Hematopoietic multipotent progenitor cell (in vitro differentiated cells): Measurements from ENCODE around the gene PDZK1. TPM values are rescaled to one million over a fixed set of nuclear protein-coding genes. Genes with fewer than 3 reads are reported as not detected.
A peak's percentile ranks its signal among the peaks of the same experiment; 100 is the strongest.
"Not testable (repeated sequence)": the region's sequence is repeated elsewhere in the genome, so short reads cannot be mapped to it uniquely, and the experiment has no call there.

ENCODE experiments used
- DNase-seq, 3 donors: peaks; one replicate each; pipeline ENCODE4 v3.0.0-alpha.2; 2011 to 2015; ENCODE audit warnings: low read depth in 2 of 3, low spot score in 2 of 3
- total RNA-seq: library from RNA; depleted of rRNA; stranded (reverse); fragments of >200 nt; gene quantifications from one replicate; pipeline ENCODE4 v1.2.3, GENCODE V29; 2012

The PDZK1 gene
- total RNA-seq, result under 0.01 TPM

DNA sequence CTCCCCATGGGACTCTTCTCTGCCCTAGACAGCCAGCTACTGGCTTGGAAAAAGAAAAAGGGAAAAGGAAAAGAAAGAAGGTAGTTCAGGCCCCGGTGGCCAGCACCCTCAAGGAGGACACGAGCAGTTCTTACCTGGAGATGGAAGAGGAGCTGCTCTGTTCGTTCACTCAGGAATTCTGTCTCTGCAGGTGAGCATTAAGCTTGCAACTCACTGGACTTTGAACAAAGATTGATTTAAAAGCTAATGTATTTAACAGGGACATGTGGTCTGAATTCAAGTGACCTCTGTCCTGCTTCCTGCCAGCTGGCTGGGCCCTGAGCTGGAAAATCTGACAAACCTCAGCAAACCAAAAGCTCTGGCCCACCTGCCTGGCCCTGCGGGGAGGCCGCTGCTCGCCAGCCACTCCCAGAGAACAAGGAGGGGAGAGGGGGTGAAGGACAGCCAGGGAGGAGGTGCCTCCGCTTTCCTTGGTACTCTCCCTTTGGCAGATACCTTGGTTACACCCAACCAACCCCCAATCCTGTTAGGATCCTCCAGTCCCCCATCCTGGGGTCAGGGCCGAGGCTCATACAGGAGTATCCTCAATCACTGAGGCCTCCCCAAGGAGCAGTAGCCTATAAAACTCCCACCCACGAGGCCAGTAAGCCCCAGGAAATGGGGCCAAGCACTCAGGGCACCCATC is at the start of gene PDZK1:
Gene PDZK1 (minus strand): TSS at position 186 of the 685 bp plus-strand sequence. CDS start 19,347 bp downstream, outside the sequence.
- no peak for DNase-seq

- no peak for DNase-seq
Observed at GRCh38 chr1:145751491-145752037, 44.4 kb upstream of the PDZK1 start.

DNA sequence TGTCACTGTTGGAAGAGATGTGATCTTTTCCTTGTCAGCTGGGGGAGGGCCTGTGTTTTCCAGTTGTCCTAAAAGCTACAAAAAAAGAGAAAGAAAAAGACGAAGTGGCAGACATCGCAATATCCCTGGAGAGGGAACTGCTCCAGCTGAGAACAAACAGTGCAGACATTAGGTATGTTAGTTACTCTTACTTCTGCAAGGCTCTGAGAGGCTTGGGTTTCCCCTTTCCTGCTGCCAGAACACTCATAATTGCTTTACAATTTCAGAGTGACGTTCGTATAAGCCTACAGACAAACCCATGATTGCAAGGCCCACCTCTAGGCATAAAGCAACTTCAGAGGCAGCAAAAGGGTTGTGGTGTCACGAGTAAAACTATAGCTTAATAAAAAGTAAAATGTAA is 43.3 kb upstream of the PDZK1 start:
- no peak for DNase-seq

DNA sequence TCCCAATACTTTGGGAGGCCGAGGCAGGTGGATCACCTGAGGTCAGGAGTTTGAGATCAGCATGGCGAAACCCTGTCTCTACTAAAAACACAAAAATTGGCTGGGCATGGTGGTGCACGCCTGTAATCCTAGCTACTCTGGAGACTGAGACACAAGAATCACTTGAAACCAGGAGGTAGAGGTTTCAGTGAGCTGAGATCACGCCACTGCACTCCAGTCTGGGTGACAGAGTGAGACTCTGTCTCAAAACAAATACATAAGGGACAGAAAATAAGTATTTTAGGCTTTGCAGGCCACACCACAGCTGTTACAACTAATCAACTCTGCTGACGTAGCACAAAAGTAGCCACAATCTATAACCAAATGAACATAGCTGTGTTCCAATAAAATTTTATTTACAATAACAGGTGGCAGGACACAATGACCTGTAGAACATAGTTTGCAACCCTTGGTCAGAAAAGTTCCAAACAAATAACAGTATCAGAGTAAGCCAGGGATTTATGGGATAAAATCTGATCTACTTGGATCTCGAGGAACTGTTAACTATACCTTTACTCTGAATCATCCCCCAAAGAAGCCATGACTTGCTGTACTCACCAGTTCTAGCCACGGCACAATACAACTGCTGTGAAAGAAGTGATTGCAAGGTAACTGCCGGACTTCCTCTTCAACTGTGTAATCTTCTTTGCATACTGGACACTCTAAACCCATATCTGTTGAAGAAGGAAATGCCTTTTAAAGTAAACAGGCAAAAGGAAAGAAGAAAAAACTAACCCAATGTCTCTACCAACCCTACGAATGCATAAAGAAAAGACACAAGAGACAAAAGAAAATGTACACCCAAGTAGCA is 40.5 kb upstream of the PDZK1 start:
- DNase-seq, result no peak

- no peak for DNase-seq
Observed at GRCh38 chr1:145740269-145740668, 33.1 kb upstream of the PDZK1 start.

- DNase-seq, result no peak
Observed at GRCh38 chr1:145736191-145736590, 29.0 kb upstream of the PDZK1 start.

- DNase-seq, result no peak
Observed at GRCh38 chr1:145730900-145731299, 23.7 kb upstream of the PDZK1 start.

DNA sequence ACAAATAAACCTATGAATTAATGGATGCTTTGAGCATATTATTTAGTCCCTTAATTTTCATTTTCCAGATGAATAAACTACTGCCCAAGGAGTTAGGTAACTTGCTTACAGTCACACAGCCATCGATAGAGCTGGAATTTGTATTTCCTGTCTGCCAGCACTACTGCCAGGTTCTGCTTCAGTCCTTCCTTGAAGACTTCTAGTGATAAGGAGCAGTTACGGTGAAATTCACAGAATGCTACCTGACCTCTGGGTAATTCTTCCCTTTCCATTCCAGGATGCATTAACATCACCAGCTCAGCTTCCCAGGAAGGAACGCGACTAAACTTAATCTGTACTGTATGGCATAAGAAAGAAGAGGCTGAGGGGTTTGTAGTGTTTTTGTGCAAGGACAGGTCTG is 23.3 kb upstream of the PDZK1 start:
- DNase-seq, result no peak

DNA sequence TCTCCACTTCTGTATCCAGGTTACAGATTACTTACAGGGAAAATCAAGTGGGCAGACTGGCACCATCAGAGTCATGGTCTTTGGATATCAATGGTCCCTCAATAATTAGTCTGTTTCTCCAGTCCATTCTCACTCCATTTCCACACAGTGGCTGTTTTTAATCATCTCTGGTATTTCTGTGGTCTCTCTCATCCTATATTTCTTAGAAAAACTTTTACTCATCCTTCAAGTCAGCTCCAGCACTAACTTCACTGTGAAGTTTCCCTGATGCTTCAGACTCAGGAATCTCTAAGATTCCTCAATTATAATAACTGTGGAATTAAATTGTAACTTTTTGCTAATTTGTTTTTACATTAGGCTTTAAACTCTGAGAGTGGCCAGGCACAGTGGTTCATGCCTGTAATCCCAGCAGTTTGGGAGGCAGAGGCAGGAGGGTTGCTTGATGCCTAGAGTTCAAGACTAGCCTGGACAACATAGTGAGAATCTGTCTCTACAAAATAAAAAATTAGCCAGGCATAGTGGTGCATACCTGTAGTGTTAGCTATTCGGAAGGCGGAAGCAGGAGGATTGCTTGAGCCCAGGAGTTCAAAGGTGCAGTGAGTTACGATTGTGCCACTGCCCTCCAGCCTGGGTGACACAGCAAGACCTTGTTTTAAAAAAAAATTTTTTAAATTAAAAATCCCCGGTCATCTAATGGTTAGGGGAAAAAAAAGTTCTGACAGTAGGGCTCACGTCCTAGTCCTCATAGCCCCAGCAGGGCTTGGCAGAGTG is 22.7 kb upstream of the PDZK1 start:
- DNase-seq, result no peak

GRCh38 chr1:145729196-145729595 is 22.0 kb upstream of the PDZK1 start:
- DNase-seq, result no peak

GRCh38 chr1:145726193-145726592 is 19.0 kb upstream of the PDZK1 start:
- not testable (repeated sequence) for DNase-seq

GRCh38 chr1:145720878-145721671 is 13.9 kb upstream of the PDZK1 start:
- DNase-seq, result peak; percentile 44 to 67 (median 50)

- DNase-seq, result no peak
Observed at GRCh38 chr1:145720556-145720877, 13.3 kb upstream of the PDZK1 start.

DNA sequence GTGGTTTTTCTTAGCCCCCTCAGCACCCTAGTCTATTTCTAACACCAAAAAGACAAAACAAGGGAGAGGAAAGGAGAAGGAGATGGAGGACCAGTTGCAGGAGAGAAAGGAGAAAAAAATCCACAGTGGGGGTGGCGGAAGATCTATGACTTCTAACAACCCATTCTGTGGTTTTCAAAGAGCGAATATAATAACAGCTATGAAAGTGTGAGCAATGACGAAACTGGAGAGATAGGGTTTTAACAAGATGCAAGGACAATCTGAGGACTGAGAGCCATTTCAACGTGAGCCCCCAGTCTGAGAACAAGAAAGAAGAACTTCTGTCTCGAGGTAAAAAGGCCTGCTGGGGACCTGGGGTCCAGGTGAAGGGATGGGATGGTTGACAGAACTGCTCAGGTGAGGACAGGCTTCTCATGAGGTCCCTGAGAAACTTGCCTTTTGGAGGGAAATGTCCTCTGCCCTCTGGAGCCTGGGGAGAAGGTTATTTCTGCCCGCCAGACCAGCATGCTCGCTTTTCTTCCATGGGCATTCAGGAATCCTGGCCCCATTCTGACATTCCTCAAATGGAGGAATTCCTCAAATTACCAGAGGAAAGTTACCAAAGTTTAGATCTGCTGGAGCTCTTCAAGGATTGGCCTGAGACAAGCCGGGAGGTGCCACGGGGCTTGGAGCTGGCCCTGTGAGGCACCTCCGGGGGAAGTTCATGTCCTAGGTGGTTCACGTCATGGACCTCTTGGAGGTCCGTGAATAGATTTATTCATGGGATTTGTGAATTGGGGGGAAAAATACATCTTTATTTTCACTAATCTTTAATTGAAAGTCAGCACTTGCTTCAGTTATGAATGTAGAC is 12.3 kb upstream of the PDZK1 start, which contains the start of gene CD160:
Gene CD160 (plus strand): TSS at position 270 of the 850 bp plus-strand sequence. CDS start 8,829 bp downstream, outside the sequence.
- no peak for DNase-seq

GRCh38 chr1:145718465-145718864 is 11.3 kb upstream of the PDZK1 start:
- DNase-seq, result not testable (repeated sequence)

DNA sequence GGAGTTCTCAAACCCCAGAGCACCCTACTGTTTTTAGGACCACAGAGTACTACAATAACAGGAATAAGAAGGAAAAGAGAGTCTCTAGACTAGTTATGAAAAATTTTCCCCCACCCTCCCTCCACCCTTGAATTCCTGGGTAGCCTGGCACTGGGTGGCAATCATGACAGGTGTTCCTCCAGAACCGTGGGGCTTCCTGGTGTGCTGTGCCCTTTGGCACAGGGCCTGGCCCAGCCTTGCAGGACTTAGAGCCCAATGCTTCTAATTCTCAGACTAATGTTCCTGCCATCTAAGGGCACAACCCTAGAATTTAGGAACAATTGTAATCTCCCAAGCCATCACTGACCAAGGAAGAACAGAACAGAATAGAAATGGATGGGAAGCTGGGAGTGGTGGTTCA is 10.7 kb upstream of the PDZK1 start:
- DNase-seq, result no peak

- DNase-seq, result no peak
Observed at GRCh38 chr1:145716641-145717345, 9.6 kb upstream of the PDZK1 start.

DNA sequence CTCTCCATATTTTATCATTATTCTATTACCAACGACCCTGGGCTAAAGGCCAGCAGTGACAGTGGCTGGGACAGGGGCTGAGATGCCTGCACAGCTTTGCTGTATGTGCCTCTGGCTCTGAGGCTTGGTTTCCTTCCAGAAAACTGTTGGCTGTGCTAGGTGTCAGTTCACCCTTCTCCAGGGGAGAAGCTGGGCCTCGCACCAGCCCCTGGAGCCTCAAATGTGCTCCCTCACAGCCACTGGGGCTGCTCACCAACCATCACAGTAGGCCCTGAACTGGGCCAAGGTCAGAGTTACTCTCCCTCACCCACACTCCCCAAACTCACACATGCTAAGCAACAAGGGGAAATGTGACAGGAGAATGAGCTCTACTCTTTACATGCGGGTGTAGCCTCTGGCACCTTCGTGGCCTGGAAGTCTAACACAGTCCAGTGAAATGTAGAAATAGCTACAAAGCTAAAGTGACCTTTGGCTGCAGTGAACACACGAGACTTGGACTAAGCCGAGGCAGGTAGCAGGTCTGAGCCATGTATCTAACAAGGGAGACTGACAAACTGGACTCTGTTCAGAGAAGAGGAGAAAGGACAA is 7.5 kb upstream of the PDZK1 start:
- no peak for DNase-seq
